GM23338 (cell line): Measurements from ENCODE around the gene SNPH. TPM values are rescaled to one million over a fixed set of nuclear protein-coding genes. Genes with fewer than 3 reads are reported as not detected.

ENCODE experiments used
- ATAC-seq: fragments of 200-7000 bp; cut with Tn5 transposase; 3 replicates; pipeline ENCODE4 v1.9.1; 2020
- DNase-seq: peaks from one replicate; pipeline ENCODE4 v3.0.0-alpha.2; 2015; ENCODE audit warnings: low spot score
- H2AFZ ChIP-seq: fragments of 200-600 bp; sonication (generic); 2 replicates; pipeline ENCODE4 v1.8.0; 2016; ENCODE audit warnings: antibody characterized with exemption, mild to moderate bottlenecking, moderate library complexity
- H3F3A ChIP-seq: fragments of 200-600 bp; sonication (generic); replicated peaks from 2 replicates; pipeline ENCODE4 v1.8.0; 2017; ENCODE audit warnings: antibody characterized with exemption, mixed run types, low read depth
- H3K27ac ChIP-seq: fragments of 200-600 bp; sonication (generic); 2 replicates; pipeline ENCODE4 v1.6.1; 2016; ENCODE audit warnings: low read depth
- H3K27me3 ChIP-seq: fragments of 200-600 bp; sonication (generic); 2 replicates; pipeline ENCODE4 v1.8.0; 2016; ENCODE audit warnings: mild to moderate bottlenecking, mixed run types, moderate library complexity; ENCODE audit not compliant: insufficient read depth
- H3K36me3 ChIP-seq: fragments of 200-600 bp; sonication (generic); 2 replicates; pipeline ENCODE4 v1.8.0; 2016; ENCODE audit warnings: mild to moderate bottlenecking; ENCODE audit not compliant: insufficient read depth
- H3K4me1 ChIP-seq: fragments of 200-600 bp; sonication (generic); 2 replicates; pipeline ENCODE4 v1.8.0; 2016; ENCODE audit warnings: mild to moderate bottlenecking, moderate library complexity; ENCODE audit not compliant: insufficient read depth
- H3K4me2 ChIP-seq: fragments of 200-600 bp; sonication (generic); 2 replicates; pipeline ENCODE4 v1.7.1; 2017; ENCODE audit warnings: mixed run types
- H3K4me3 ChIP-seq: fragments of 200-600 bp; sonication (generic); 2 replicates; pipeline ENCODE4 v1.6.1; 2016; ENCODE audit warnings: mixed run types
- H3K79me2 ChIP-seq: fragments of 200-600 bp; sonication (generic); replicated peaks from 2 replicates; pipeline ENCODE4 v1.8.0; 2017; ENCODE audit warnings: mild to moderate bottlenecking; ENCODE audit not compliant: insufficient read depth
- H3K9me2 ChIP-seq: fragments of 200-600 bp; sonication (generic); 2 replicates; pipeline ENCODE4 v1.8.0; 2017; ENCODE audit not compliant: insufficient read depth
- H4K20me1 ChIP-seq: fragments of 200-600 bp; sonication (generic); replicated peaks from 2 replicates; pipeline ENCODE4 v1.8.0; 2017; ENCODE audit warnings: mild to moderate bottlenecking; ENCODE audit not compliant: insufficient read depth
- H3K27ac Mint-ChIP-seq: 2 replicates; pipeline ENCODE4 v1.8.0; 2020; ENCODE audit warnings: inconsistent platforms, mild to moderate bottlenecking, moderate library complexity, mixed read lengths
- H3K27me3 Mint-ChIP-seq: 3 replicates; pipeline ENCODE4 v1.8.0; 2022; ENCODE audit warnings: low read depth, mild to moderate bottlenecking, moderate library complexity, mixed read lengths, inconsistent platforms; ENCODE audit not compliant: insufficient read depth, poor library complexity
- H3K36me3 Mint-ChIP-seq: 3 replicates; pipeline ENCODE4 v1.8.0; 2021; ENCODE audit warnings: low read depth, mild to moderate bottlenecking, inconsistent platforms, moderate library complexity, mixed read lengths
- H3K4me1 Mint-ChIP-seq: 3 replicates; pipeline ENCODE4 v1.8.0; 2020; ENCODE audit warnings: mild to moderate bottlenecking, inconsistent platforms, mixed read lengths
- H3K4me3 Mint-ChIP-seq: 3 replicates; pipeline ENCODE4 v1.8.0; 2021; ENCODE audit warnings: moderate library complexity, mild to moderate bottlenecking, inconsistent platforms, mixed read lengths
- H3K9me3 Mint-ChIP-seq: 3 replicates; pipeline ENCODE4 v1.8.0; 2020; ENCODE audit warnings: moderate library complexity, mild to moderate bottlenecking, inconsistent platforms, mixed read lengths
- CTCF ChIP-seq, 2 experiments: fragments of 200-600 bp in 1 of 2; sonication (generic) in 1 of 2; conservative IDR thresholded peaks; 2 replicates each; pipeline versions ENCODE4 v1.5.1 to v1.6.1; 2016 to 2017; ENCODE audit warnings: antibody characterized with exemption in 2 of 2, low read depth in 2 of 2, mild to moderate bottlenecking in 2 of 2, moderate library complexity in 1 of 2
- POLR2AphosphoS5 ChIP-seq: IDR thresholded peaks from 2 replicates; pipeline ENCODE4 v1.6.1; 2016; ENCODE audit warnings: antibody characterized with exemption, low read depth
- ZNF114 ChIP-seq: fragments of 250-450 bp; sonication (Bioruptor Pico); IDR thresholded peaks from 2 replicates; pipeline ENCODE4 v1.5.0; 2020; ENCODE audit warnings: mild to moderate bottlenecking, moderate library complexity
- ZNF331 ChIP-seq: fragments of 250-450 bp; sonication (Bioruptor Pico); IDR thresholded peaks from 2 replicates; pipeline ENCODE4 v1.5.0; 2020; ENCODE audit warnings: low read depth, mild to moderate bottlenecking, moderate library complexity
- ZNF462 ChIP-seq: fragments of 250-450 bp; sonication (Bioruptor Pico); IDR thresholded peaks from 2 replicates; pipeline ENCODE4 v1.5.0; 2020; ENCODE audit warnings: mild to moderate bottlenecking, moderate library complexity
- polyA plus RNA-seq: library from polyadenylated mRNA; unstranded; fragments of >200 nt; fragmentation: Nextera tagmentation; extraction: Ambion mirVana; gene quantifications from 2 replicates; pipeline ENCODE4 v1.2.1, GENCODE V29; 2016
- total RNA-seq: library from RNA; depleted of rRNA; stranded (reverse); fragments of >200 nt; shearing (Covaris generic); gene quantifications from 2 replicates; pipeline ENCODE4 v1.2.3, GENCODE V29; 2014

The SNPH gene
- total and polyA plus RNA-seq, 2 experiments from 2014 or later: 1.5 to 5.8 TPM

DNA sequence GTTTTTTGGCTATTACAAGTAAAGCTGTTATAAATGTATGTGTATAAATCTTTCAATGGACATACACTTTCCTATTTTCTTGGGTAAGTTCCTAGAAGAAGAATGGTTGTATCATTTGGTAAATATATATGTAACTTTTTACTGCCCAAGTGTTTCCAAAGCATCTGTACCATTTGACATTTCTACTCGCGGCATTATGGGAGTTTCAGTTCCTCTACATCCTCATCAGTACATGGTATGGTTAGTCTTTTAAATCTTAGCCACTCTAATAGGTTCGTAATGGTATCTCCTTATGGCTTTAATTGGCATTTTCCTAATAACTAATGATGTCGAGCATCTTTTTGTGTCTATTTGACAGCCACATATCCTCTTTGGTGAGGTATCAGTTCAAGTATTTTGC, 12.9 kb downstream of the SNPH start (continued):
- TF ChIP-seq ZNF462 (CRISPR knock-in tag) (no peak), CTCF (conservative IDR thresholded peaks at IDR 0.05; ENCODE audit: low read depth in 2 of 2) (no peak)

GRCh38 chr20:1280195-1281102, 14.4 kb downstream of the SNPH start:
- no peak for DNase-seq
- no peak for ATAC-seq
- H3K27me3 Mint-ChIP-seq: no peaks in the 10 kb centered on the region

More at GRCh38 chr20:1280195-1281102, 14.4 kb downstream of the SNPH start:
- Mint-ChIP-seq H3K9me3 (no peaks in the 10 kb centered on the region), H3K36me3 (no peaks in the 10 kb centered on the region), H3K27ac (no peak overlapping the region), H3K4me1 (no peaks in the 10 kb centered on the region), H3K4me3 (no peak overlapping the region)
- Histone ChIP-seq H3K9me2 (no peaks in the 10 kb centered on the region), H3K27ac (no peak overlapping the region), H3K4me3 (no peak overlapping the region), H3K79me2 (no peaks in the 10 kb centered on the region), H4K20me1 (0 out of 2 replicates have a peak, but pooled peaks cover 3% of the 10 kb centered on the region), H3K27me3 (no peaks in the 10 kb centered on the region), H3F3A (no peaks in the 10 kb centered on the region), H2AFZ (no peak overlapping the region), H3K4me2 (no peak overlapping the region), H3K36me3 (no peaks in the 10 kb centered on the region), H3K4me1 (no peaks in the 10 kb centered on the region)
- TF ChIP-seq CTCF (conservative IDR thresholded peaks at IDR 0.05; ENCODE audit: low read depth in 2 of 2): no peak
- TF ChIP-seq ZNF331: no peak
- TF ChIP-seq POLR2AphosphoS5: no peak
- TF ChIP-seq ZNF114 (CRISPR knock-in tag): no peak
